ENCODE results near the gene VWA8. TPM values are rescaled to one million over a fixed set of nuclear protein-coding genes. Genes with fewer than 3 reads are reported as not detected.

Gene VWA8
- total and polyA plus RNA-seq, 2 of the 13 experiments (the other 11 are each of a cell fraction or from before 2014, with no cell fraction given): 9.1 to 17.3 TPM

- no peak for TF ChIP-seq HIVEP1 (CRISPR knock-in tag; IDR thresholded peaks at IDR 0.05)
- no peak for TF ChIP-seq ZNF782 (CRISPR knock-in tag; IDR thresholded peaks at IDR 0.05; ENCODE audit: borderline replicate concordance)
- no peak for TF ChIP-seq MYPOP (CRISPR knock-in tag; IDR thresholded peaks at IDR 0.05)
These were observed 45.8 kb downstream of the VWA8 start (continued) for GRCh38 chr13:41915081-41915480.

GRCh38 chr13:41914552-41914951, 46.4 kb downstream of the VWA8 start:
- Histone ChIP-seq H2AFZ (ENCODE audit: low read length) (no peak overlapping the region), H3K27ac (ENCODE audit: extremely low read length, insufficient read depth, low read length) (no peak overlapping the region), H3K36me3 (replicated peaks in 1 of 2; ENCODE audit: control insufficient read depth in 1 of 2, insufficient read depth in 2 of 2, low read length in 2 of 2) (peaks cover 0 to under 1% of the 10 kb centered on the region in 2 experiments; a peak in 1 of 5 replicates), H3K9ac (ENCODE audit: insufficient read depth, low read depth, low read length) (no peak overlapping the region), H3K27me3 (ENCODE audit: control insufficient read depth in 1 of 2, insufficient read depth in 2 of 2, low read length in 2 of 2) (no peaks in the 10 kb centered on the region), H3K4me2 (ENCODE audit: low read depth, low read length) (no peak overlapping the region), H4K20me1 (ENCODE audit: insufficient read depth, low read length) (no peaks in the 10 kb centered on the region), H3K79me2 (ENCODE audit: insufficient read depth, low read length) (no peaks in the 10 kb centered on the region), H3K4me1 (ENCODE audit: insufficient read depth, low read length) (peaks cover 12% of the 10 kb centered on the region; the same call in 1 of the 2 replicates), H3K4me3 (replicated peaks in 1 of 3; ENCODE audit: insufficient read depth in 1 of 3, low read depth in 2 of 3, low read length in 3 of 3) (no peak overlapping the region), H3K9me3 (ENCODE audit: low read length) (no peaks in the 10 kb centered on the region)
- intact Hi-C loops (cut with micrococcal nuclease; ENCODE audit: unreplicated experiment): no loop called here
- CTCF ChIA-PET (ENCODE audit: low intra/inter-chr PET ratio, low total read pairs): no interaction called here
- DNase-seq (ENCODE audit: low spot score) (no peak), ATAC-seq (no peak), FAIRE-seq (no peak)
- no TSS peak for BruUV-seq (replicated peaks)
- POLR2A ChIA-PET: no interaction called here
- TF ChIP-seq CREB3 (CRISPR knock-in tag; IDR thresholded peaks at IDR 0.05) (no peak), MIXL1 (CRISPR knock-in tag; IDR thresholded peaks at IDR 0.05) (no peak), ZFP36 (IDR thresholded peaks at IDR 0.05; ENCODE audit: borderline replicate concordance, low read depth, low read length, partially characterized antibody) (no peak), TCF7 (IDR thresholded peaks at IDR 0.05; ENCODE audit: low read depth) (no peak), ZNF784 (CRISPR knock-in tag; IDR thresholded peaks at IDR 0.05; ENCODE audit: borderline replicate concordance) (no peak), PPARG (CRISPR knock-in tag; conservative IDR thresholded peaks at IDR 0.05) (no peak), DRAP1 (CRISPR knock-in tag; IDR thresholded peaks at IDR 0.05) (no peak), ZNF646 (CRISPR knock-in tag; IDR thresholded peaks at IDR 0.05) (no peak), KAT8 (CRISPR knock-in tag; IDR thresholded peaks at IDR 0.05) (no peak)
- in situ Hi-C loops (cut with HindIII; ENCODE audit: extremely low pct_ligation_motif_present, low pct_unique_long_range_greater_than_20kb): no loop called here
